Endothelial cell of umbilical vein (primary cell): Measurements from ENCODE around the gene FBXO44.

Experiments used
- POLR2A ChIP-seq: IDR thresholded peaks from 2 replicates; pipeline ENCODE4 v1.6.1; 2012; ENCODE audit warnings: low read depth, mild to moderate bottlenecking, control low read depth, low read length
- TF ChIP-seq, protein P1 (sequence below), 2 donors: IDR thresholded peaks; 1 replicate in 1 of 2; 2 replicates in 1 of 2; pipeline ENCODE4 v1.5.1; 2011; ENCODE audit warnings: low read length in 2 of 2, mild to moderate bottlenecking in 2 of 2, moderate library complexity in 2 of 2, control low read depth in 1 of 2, inconsistent platforms in 1 of 2, low read depth in 1 of 2; ENCODE audit not compliant: insufficient read depth in 1 of 2; ENCODE audit errors: extremely low read depth in 1 of 2

- no peak for TF ChIP-seq POLR2A
- TF ChIP-seq, protein P1, sequence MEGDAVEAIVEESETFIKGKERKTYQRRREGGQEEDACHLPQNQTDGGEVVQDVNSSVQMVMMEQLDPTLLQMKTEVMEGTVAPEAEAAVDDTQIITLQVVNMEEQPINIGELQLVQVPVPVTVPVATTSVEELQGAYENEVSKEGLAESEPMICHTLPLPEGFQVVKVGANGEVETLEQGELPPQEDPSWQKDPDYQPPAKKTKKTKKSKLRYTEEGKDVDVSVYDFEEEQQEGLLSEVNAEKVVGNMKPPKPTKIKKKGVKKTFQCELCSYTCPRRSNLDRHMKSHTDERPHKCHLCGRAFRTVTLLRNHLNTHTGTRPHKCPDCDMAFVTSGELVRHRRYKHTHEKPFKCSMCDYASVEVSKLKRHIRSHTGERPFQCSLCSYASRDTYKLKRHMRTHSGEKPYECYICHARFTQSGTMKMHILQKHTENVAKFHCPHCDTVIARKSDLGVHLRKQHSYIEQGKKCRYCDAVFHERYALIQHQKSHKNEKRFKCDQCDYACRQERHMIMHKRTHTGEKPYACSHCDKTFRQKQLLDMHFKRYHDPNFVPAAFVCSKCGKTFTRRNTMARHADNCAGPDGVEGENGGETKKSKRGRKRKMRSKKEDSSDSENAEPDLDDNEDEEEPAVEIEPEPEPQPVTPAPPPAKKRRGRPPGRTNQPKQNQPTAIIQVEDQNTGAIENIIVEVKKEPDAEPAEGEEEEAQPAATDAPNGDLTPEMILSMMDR (IDR thresholded peaks at IDR 0.05; ENCODE audit: extremely low read depth in 1 of 2, insufficient read depth in 1 of 2, low read depth in 1 of 2, low read length in 2 of 2), result no peak
These were observed 4.9 kb upstream of the FBXO44 start for GRCh38 chr1:11649624-11650330.
